Activated CD4-positive, alpha-beta memory T cell treated with anti-CD3 and anti-CD28 coated beads for 36 hours (primary cell): Measurements from ENCODE around the gene CAMKK1. TPM values are rescaled to one million over a fixed set of nuclear protein-coding genes. Genes with fewer than 3 reads are reported as not detected.
"Not testable (repeated sequence)": the region's sequence is repeated elsewhere in the genome, so short reads cannot be mapped to it uniquely, and the experiment has no call there.

Experiments used
- CTCF ChIA-PET: fragments of 350-600 bp; sonication (Branson Sonifier 250); formaldehyde crosslinking; loops from one replicate; lab custom pipeline; 2021; ENCODE audit warnings: antibody characterized with exemption, inconsistent platforms; lab: Charles Lee
- POLR2A ChIA-PET: fragments of 350-600 bp; sonication (Branson Sonifier 250); formaldehyde crosslinking; loops from one replicate; lab custom pipeline; 2021; ENCODE audit warnings: antibody characterized with exemption; lab: Charles Lee
- DNase-seq: peaks from one replicate; pipeline ENCODE4 v3.0.0-alpha.2; 2020
- H3K27ac Mint-ChIP-seq: one replicate; pipeline ENCODE4 v1.8.0; 2021; ENCODE audit warnings: mixed read lengths
- H3K27me3 Mint-ChIP-seq: one replicate; pipeline ENCODE4 v1.8.0; 2021; ENCODE audit warnings: mixed read lengths
- H3K36me3 Mint-ChIP-seq: one replicate; pipeline ENCODE4 v1.8.0; 2021; ENCODE audit warnings: mixed read lengths
- H3K4me1 Mint-ChIP-seq: one replicate; pipeline ENCODE4 v1.8.0; 2021; ENCODE audit warnings: low read depth, mixed read lengths
- H3K4me3 Mint-ChIP-seq: one replicate; pipeline ENCODE4 v1.8.0; 2021; ENCODE audit warnings: mild to moderate bottlenecking, mixed read lengths
- H3K9me3 Mint-ChIP-seq: one replicate; pipeline ENCODE4 v1.8.0; 2021; ENCODE audit warnings: mixed read lengths
- intact Hi-C: fragments of 100-400 bp; cut with micrococcal nuclease; formaldehyde crosslinking; loops from one replicate; pipeline ENCODE4 v1.15.1; 2023
- total RNA-seq, 2 experiments: library from RNA; stranded (reverse); gene quantifications; one replicate each; pipeline ENCODE4 v1.2.3, GENCODE V29; 2021

The CAMKK1 gene
- total RNA-seq, 2 experiments from 2014 or later = 3.3 to 3.9 TPM

- intact Hi-C loops = no loop called here
- Mint-ChIP-seq H3K27me3 (no peaks in the 10 kb centered on the region), H3K36me3 (peaks cover 2% of the 10 kb centered on the region), H3K27ac (no peak overlapping the region), H3K9me3 (no peaks in the 10 kb centered on the region), H3K4me3 (no peak overlapping the region), H3K4me1 (no peaks in the 10 kb centered on the region)
- CTCF ChIA-PET = interaction anchor here (0.5 to 1.5 kb wide), 2 partner anchors 47 to 341 kb away, joined by 3 to 6 read pairs; no protein-coding TSS in a partner anchor
- POLR2A ChIA-PET = no interaction called here
- DNase-seq = no peak
These were observed 26.6 kb downstream of the CAMKK1 start for GRCh38 chr17:3866276-3866675.

- no peak overlapping the region for H3K4me3 Mint-ChIP-seq
- H3K36me3 Mint-ChIP-seq = peaks cover 5% of the 10 kb centered on the region
- intact Hi-C loops = no loop called here
- H3K27me3 Mint-ChIP-seq = no peaks in the 10 kb centered on the region
- DNase-seq = no peak
- no peaks in the 10 kb centered on the region for H3K4me1 Mint-ChIP-seq
- ChIA-PET CTCF (interaction anchor here (0.7 to 2.9 kb wide), 5 partner anchors 19 to 139 kb away, joined by 3 to 17 read pairs (median 3); partner anchors contain the start of gene NCBP3), POLR2A (no interaction called here)
- no peak overlapping the region for H3K27ac Mint-ChIP-seq
- no peaks in the 10 kb centered on the region for H3K9me3 Mint-ChIP-seq
These were observed 27.7 kb downstream of the CAMKK1 start for GRCh38 chr17:3865176-3865575.

GRCh38 chr17:3864534-3864933, 28.3 kb downstream of the CAMKK1 start:
- H3K4me3 Mint-ChIP-seq = no peak overlapping the region
- H3K36me3 Mint-ChIP-seq = peaks cover 5% of the 10 kb centered on the region
- intact Hi-C loops = loop anchor here (5.0 kb wide), 1 partner anchor 48 kb away; no protein-coding TSS in a partner anchor

GRCh38 chr17:3861761-3862681, 30.8 kb downstream of the CAMKK1 start:
- DNase-seq = no peak
- no peaks in the 10 kb centered on the region for H3K9me3 Mint-ChIP-seq
- CTCF ChIA-PET = interaction anchor here (0.9 to 2.0 kb wide), 9 partner anchors 12 to 143 kb away, joined by 3 to 8 read pairs (median 4); partner anchors contain the start of genes CAMKK1, ITGAE and NCBP3
- POLR2A ChIA-PET = no interaction called here
- no peak overlapping the region for H3K4me3 Mint-ChIP-seq
- no peaks in the 10 kb centered on the region for H3K4me1 Mint-ChIP-seq
- no peak overlapping the region for H3K27ac Mint-ChIP-seq
- no peaks in the 10 kb centered on the region for H3K27me3 Mint-ChIP-seq
- H3K36me3 Mint-ChIP-seq = peaks cover 5% of the 10 kb centered on the region
- intact Hi-C loops = loop anchor here (5.0 kb wide), 1 partner anchor 50 kb away; no protein-coding TSS in a partner anchor

More at GRCh38 chr17:3864534-3864933, 28.3 kb downstream of the CAMKK1 start:
- H3K27me3 Mint-ChIP-seq = no peaks in the 10 kb centered on the region
- no peak for DNase-seq
- ChIA-PET CTCF (interaction anchor here (0.7 to 2.9 kb wide), 6 partner anchors 13 to 140 kb away, joined by 3 to 17 read pairs (median 4); partner anchors contain the start of gene NCBP3), POLR2A (no interaction called here)
- no peak overlapping the region for H3K27ac Mint-ChIP-seq
- H3K9me3 Mint-ChIP-seq = no peaks in the 10 kb centered on the region
- H3K4me1 Mint-ChIP-seq = no peaks in the 10 kb centered on the region

GRCh38 chr17:3860939-3861700, 31.7 kb downstream of the CAMKK1 start:
- Mint-ChIP-seq H3K4me1 (no peaks in the 10 kb centered on the region), H3K9me3 (no peaks in the 10 kb centered on the region), H3K27ac (no peak overlapping the region), H3K27me3 (no peaks in the 10 kb centered on the region), H3K4me3 (no peak overlapping the region), H3K36me3 (peaks cover 5% of the 10 kb centered on the region)
- POLR2A ChIA-PET = no interaction called here
- no peak for DNase-seq
- intact Hi-C loops = loop anchor here (5.0 kb wide), 1 partner anchor 51 kb away; no protein-coding TSS in a partner anchor
- CTCF ChIA-PET = interaction anchor here (0.9 to 3.6 kb wide), 4 partner anchors 15 to 143 kb away, joined by 3 to 9 read pairs (median 4); partner anchors contain the start of gene NCBP3

GRCh38 chr17:3859940-3860339, 32.9 kb downstream of the CAMKK1 start:
- Mint-ChIP-seq H3K9me3 (no peaks in the 10 kb centered on the region), H3K36me3 (peaks cover 5% of the 10 kb centered on the region), H3K27me3 (no peaks in the 10 kb centered on the region), H3K4me3 (no peak overlapping the region), H3K4me1 (no peaks in the 10 kb centered on the region), H3K27ac (no peak overlapping the region)
- ChIA-PET POLR2A (interaction anchor here (0.5 to 0.6 kb wide), 2 partner anchors 171 to 1640 kb away, joined by 3 to 4 read pairs; no protein-coding TSS in a partner anchor), CTCF (interaction anchor here (3.6 kb wide), 1 partner anchor 14 kb away, joined by 9 read pairs; the partner anchor contains the start of gene NCBP3)
- DNase-seq = no peak
- intact Hi-C loops = loop anchor here (5.0 kb wide), 1 partner anchor 52 kb away; no protein-coding TSS in a partner anchor

GRCh38 chr17:3857261-3858105, 35.4 kb downstream of the CAMKK1 start:
- Mint-ChIP-seq H3K27ac (no peak overlapping the region), H3K4me3 (no peak overlapping the region)

GRCh38 chr17:3854204-3854603, 38.6 kb downstream of the CAMKK1 start:
- DNase-seq, POLR2A ChIA-PET, intact Hi-C loops, CTCF ChIA-PET, H3K4me1 Mint-ChIP-seq, H3K4me3 Mint-ChIP-seq, H3K27ac Mint-ChIP-seq, H3K27me3 Mint-ChIP-seq, H3K9me3 Mint-ChIP-seq, H3K36me3 Mint-ChIP-seq: not testable (repeated sequence)

More at GRCh38 chr17:3857261-3858105, 35.4 kb downstream of the CAMKK1 start:
- H3K4me1 Mint-ChIP-seq = no peaks in the 10 kb centered on the region
- H3K9me3 Mint-ChIP-seq = no peaks in the 10 kb centered on the region
- H3K27me3 Mint-ChIP-seq = peaks cover 2% of the 10 kb centered on the region
- DNase-seq = no peak
- H3K36me3 Mint-ChIP-seq = peaks cover 5% of the 10 kb centered on the region
- intact Hi-C loops = no loop called here
- ChIA-PET CTCF (interaction anchor here (0.7 to 3.6 kb wide), 7 partner anchors 11 to 120 kb away, joined by 3 to 9 read pairs (median 4); partner anchors contain the start of gene NCBP3), POLR2A (no interaction called here)

- H3K27me3 Mint-ChIP-seq = peaks cover 5% of the 10 kb centered on the region
- no peaks in the 10 kb centered on the region for H3K9me3 Mint-ChIP-seq
- ChIA-PET CTCF (no interaction called here), POLR2A (no interaction called here)
- H3K4me3 Mint-ChIP-seq = no peak overlapping the region
- no peak for DNase-seq
- intact Hi-C loops = no loop called here
- no peaks in the 10 kb centered on the region for H3K36me3 Mint-ChIP-seq
- H3K4me1 Mint-ChIP-seq = no peaks in the 10 kb centered on the region
- no peak overlapping the region for H3K27ac Mint-ChIP-seq
These were observed 40.3 kb downstream of the CAMKK1 start for GRCh38 chr17:3852561-3852960.

GRCh38 chr17:3851461-3852100, 41.3 kb downstream of the CAMKK1 start:
- no peaks in the 10 kb centered on the region for H3K36me3 Mint-ChIP-seq
- POLR2A ChIA-PET = no interaction called here
- no peak overlapping the region for H3K4me3 Mint-ChIP-seq
- CTCF ChIA-PET = no interaction called here
- no peak overlapping the region for H3K27ac Mint-ChIP-seq
- intact Hi-C loops = no loop called here
- H3K27me3 Mint-ChIP-seq = peaks cover 5% of the 10 kb centered on the region
- H3K9me3 Mint-ChIP-seq = no peaks in the 10 kb centered on the region
- no peak for DNase-seq
- H3K4me1 Mint-ChIP-seq = no peaks in the 10 kb centered on the region
